Left ventricle myocardium inferior (tissue), 1 donor: ENCODE measurements around the gene TOGARAM1. TPM values are rescaled to one million over a fixed set of nuclear protein-coding genes. Genes with fewer than 3 reads are reported as not detected.
A peak's percentile ranks its signal among the peaks of the same experiment; 100 is the strongest.

Source experiments
- DNase-seq: peaks from one replicate; pipeline ENCODE4 v3.0.0-alpha.2; 2020
- H3K27ac ChIP-seq: fragments of 200-600 bp; replicated peaks from 2 replicates; pipeline ENCODE4 v1.8.0; 2021
- H3K27me3 ChIP-seq: fragments of 200-600 bp; 2 replicates; pipeline ENCODE4 v1.8.0; 2021; ENCODE audit warnings: low read depth
- H3K36me3 ChIP-seq: fragments of 200-600 bp; 2 replicates; pipeline ENCODE4 v1.8.0; 2021
- H3K4me1 ChIP-seq: fragments of 200-600 bp; 2 replicates; pipeline ENCODE4 v1.8.0; 2021
- H3K4me3 ChIP-seq: fragments of 200-600 bp; 2 replicates; pipeline ENCODE4 v1.8.0; 2021; ENCODE audit warnings: mild to moderate bottlenecking, moderate library complexity
- H3K9me3 ChIP-seq: fragments of 200-600 bp; replicated peaks from 2 replicates; pipeline ENCODE4 v1.8.0; 2021
- CTCF ChIP-seq: fragments of 200-600 bp; IDR thresholded peaks from 2 replicates; pipeline ENCODE4 v1.8.0; 2021; ENCODE audit warnings: antibody characterized with exemption, mild to moderate bottlenecking, borderline replicate concordance
- intact Hi-C: fragments of 100-400 bp; cut with micrococcal nuclease; formaldehyde crosslinking; loops from one replicate; pipeline ENCODE4 v1.11.0; 2022
- total RNA-seq: library from RNA; stranded (reverse); fragmentation: NEBNext Ultra II Directional; extraction: Animal tissue kit (Norgen Biotek cat#: 25700); gene quantifications from one replicate; pipeline ENCODE4 v1.2.1, GENCODE V29; 2021
- donor health status: DM: no; HTN: yes; CAD: no; lungs with severe emphysema.

TOGARAM1 gene
- total RNA-seq, 1 donor from 2014 or later = 21.6 TPM

GRCh38 chr14:44962334-44963043, 499 bp downstream of the TOGARAM1 start:
- peak; percentile 57 for DNase-seq
- intact Hi-C loops = no loop called here
- no peak for TF ChIP-seq CTCF
- Histone ChIP-seq H3K4me1 (peaks cover 97% of the 10 kb centered on the region), H3K27me3 (no peaks in the 10 kb centered on the region), H3K36me3 (no peaks in the 10 kb centered on the region), H3K4me3 (peak overlapping the region; percentile 94), H3K27ac (peak overlapping the region; percentile 89), H3K9me3 (no peaks in the 10 kb centered on the region)

- H3K4me3 ChIP-seq = peak overlapping the region; percentile 94
- peak overlapping the region; percentile 89 for H3K27ac ChIP-seq
- no peaks in the 10 kb centered on the region for H3K27me3 ChIP-seq
- peaks cover 97% of the 10 kb centered on the region for H3K4me1 ChIP-seq
- H3K36me3 ChIP-seq = no peaks in the 10 kb centered on the region
- intact Hi-C loops = no loop called here
- no peaks in the 10 kb centered on the region for H3K9me3 ChIP-seq
- DNase-seq = no peak
- TF ChIP-seq CTCF = no peak
Measured at GRCh38 chr14:44963044-44963528, 1.1 kb downstream of the TOGARAM1 start.

GRCh38 chr14:44963775-44964380, 1.9 kb downstream of the TOGARAM1 start:
- Histone ChIP-seq H3K4me1 (peaks cover 97% of the 10 kb centered on the region), H3K27me3 (no peaks in the 10 kb centered on the region), H3K9me3 (no peaks in the 10 kb centered on the region), H3K36me3 (no peaks in the 10 kb centered on the region), H3K27ac (peak overlapping the region; percentile 89), H3K4me3 (peak overlapping the region; percentile 94)
- intact Hi-C loops = no loop called here
- no peak for TF ChIP-seq CTCF
- DNase-seq = no peak

GRCh38 chr14:44966601-44967336, 4.8 kb downstream of the TOGARAM1 start:
- Histone ChIP-seq H3K9me3 (peaks cover 18% of the 10 kb centered on the region), H3K4me3 (peak overlapping the region; percentile 94), H3K27me3 (no peaks in the 10 kb centered on the region), H3K36me3 (peaks cover 6% of the 10 kb centered on the region), H3K27ac (no peak overlapping the region), H3K4me1 (peaks cover 76% of the 10 kb centered on the region)
- no peak for DNase-seq
- intact Hi-C loops = no loop called here
- no peak for TF ChIP-seq CTCF

GRCh38 chr14:44968714-44969113, 6.7 kb downstream of the TOGARAM1 start:
- Histone ChIP-seq H3K36me3 (peaks cover 6% of the 10 kb centered on the region), H3K4me1 (peaks cover 59% of the 10 kb centered on the region), H3K27me3 (no peaks in the 10 kb centered on the region), H3K4me3 (no peak overlapping the region), H3K9me3 (peaks cover 18% of the 10 kb centered on the region), H3K27ac (no peak overlapping the region)
- TF ChIP-seq CTCF = no peak
- intact Hi-C loops = no loop called here
- DNase-seq = no peak
